Osteoblast (primary cell): ENCODE data around the gene PEX5. TPM values are rescaled to one million over a fixed set of nuclear protein-coding genes. Genes with fewer than 3 reads are reported as not detected.
"Not testable (repeated sequence)": the region's sequence is repeated elsewhere in the genome, so short reads cannot be mapped to it uniquely, and the experiment has no call there.

Source experiments
- DNase-seq: peaks from one replicate; pipeline ENCODE4 v3.0.0; 2011; ENCODE audit warnings: low spot score, mixed read lengths; ENCODE audit not compliant: insufficient read length; ENCODE audit errors: missing footprints
- H2AFZ ChIP-seq: 2 replicates; pipeline ENCODE4 v1.6.0; 2011; ENCODE audit warnings: mild to moderate bottlenecking, low read length
- H3K27ac ChIP-seq: 2 replicates; pipeline ENCODE4 v1.5.1; 2011; ENCODE audit warnings: mild to moderate bottlenecking, low read depth, low read length, moderate library complexity
- H3K27me3 ChIP-seq: 2 replicates; pipeline ENCODE4 v1.6.0; 2012; ENCODE audit warnings: mild to moderate bottlenecking, control low read depth, inconsistent platforms, low read length, moderate library complexity; ENCODE audit not compliant: insufficient read depth
- H3K36me3 ChIP-seq: 2 replicates; pipeline ENCODE4 v1.5.1; 2011; ENCODE audit warnings: mild to moderate bottlenecking, low read length, control low read depth, moderate library complexity; ENCODE audit not compliant: insufficient read depth
- H3K4me1 ChIP-seq: 2 replicates; pipeline ENCODE4 v1.5.1; 2011; ENCODE audit warnings: mild to moderate bottlenecking, low read length, control low read depth, moderate library complexity; ENCODE audit not compliant: insufficient read depth
- H3K4me2 ChIP-seq: 2 replicates; pipeline ENCODE4 v1.6.0; 2011; ENCODE audit warnings: mild to moderate bottlenecking, low read length; ENCODE audit not compliant: insufficient read depth
- H3K4me3 ChIP-seq: fragments of 200-600 bp; sonication (generic); 3 replicates; pipeline ENCODE4 v1.5.1; 2012; ENCODE audit warnings: mild to moderate bottlenecking, low read length, inconsistent platforms; ENCODE audit not compliant: insufficient read depth
- H3K79me2 ChIP-seq: 2 replicates; pipeline ENCODE4 v1.6.0; 2012; ENCODE audit warnings: mild to moderate bottlenecking, low read length, control low read depth, inconsistent platforms; ENCODE audit not compliant: insufficient read depth
- H3K9me3 ChIP-seq: 2 replicates; pipeline ENCODE4 v1.5.1; 2011; ENCODE audit warnings: low read depth, low read length, control low read depth
- H4K20me1 ChIP-seq: 2 replicates; pipeline ENCODE4 v1.6.0; 2012; ENCODE audit warnings: mild to moderate bottlenecking, low read length, control low read depth; ENCODE audit not compliant: insufficient read depth
- CTCF ChIP-seq: IDR thresholded peaks from 2 replicates; pipeline ENCODE4 v1.5.1; 2011; ENCODE audit warnings: mild to moderate bottlenecking, low read depth, low read length, moderate library complexity; ENCODE audit errors: extremely low read depth
- total RNA-seq: library from RNA; depleted of rRNA; stranded (reverse); fragments of >200 nt; gene quantifications from 2 replicates; pipeline ENCODE4 v1.2.3, GENCODE V29; 2012

The PEX5 gene
- total RNA-seq, 1 donor: 48.5 TPM

- H3K27ac ChIP-seq: no peak overlapping the region
- H2AFZ ChIP-seq: no peak overlapping the region
- DNase-seq: no peak
- no peaks in the 10 kb centered on the region for H3K27me3 ChIP-seq
- H3K4me1 ChIP-seq: no peaks in the 10 kb centered on the region
- H3K9me3 ChIP-seq: no peaks in the 10 kb centered on the region
- H3K79me2 ChIP-seq: no peaks in the 10 kb centered on the region
- no peak for TF ChIP-seq CTCF
- H4K20me1 ChIP-seq: no peaks in the 10 kb centered on the region
- H3K36me3 ChIP-seq: peaks cover 53% of the 10 kb centered on the region
- H3K4me3 ChIP-seq: no peak overlapping the region
- no peak overlapping the region for H3K4me2 ChIP-seq
These were observed 20.5 kb downstream of the PEX5 start for GRCh38 chr12:7209958-7210357.

- Histone ChIP-seq H3K79me2 (no peaks in the 10 kb centered on the region), H3K27ac (no peak overlapping the region), H3K36me3 (peaks cover 49% of the 10 kb centered on the region), H3K4me1 (no peaks in the 10 kb centered on the region), H3K4me3 (no peak overlapping the region), H2AFZ (no peak overlapping the region), H3K27me3 (no peaks in the 10 kb centered on the region), H3K9me3 (no peaks in the 10 kb centered on the region), H4K20me1 (no peaks in the 10 kb centered on the region), H3K4me2 (no peak overlapping the region)
- TF ChIP-seq CTCF: no peak
- no peak for DNase-seq
These were observed 21.2 kb downstream of the PEX5 start for GRCh38 chr12:7210642-7211151.

GRCh38 chr12:7212678-7213077 is 23.2 kb downstream of the PEX5 start:
- no peak for TF ChIP-seq CTCF
- no peaks in the 10 kb centered on the region for H3K27me3 ChIP-seq
- no peaks in the 10 kb centered on the region for H3K79me2 ChIP-seq
- H3K4me2 ChIP-seq: no peak overlapping the region
- no peak overlapping the region for H2AFZ ChIP-seq
- H3K27ac ChIP-seq: no peak overlapping the region
- H3K4me1 ChIP-seq: no peaks in the 10 kb centered on the region
- peaks cover 40% of the 10 kb centered on the region for H3K36me3 ChIP-seq
- no peaks in the 10 kb centered on the region for H3K9me3 ChIP-seq
- H4K20me1 ChIP-seq: no peaks in the 10 kb centered on the region
- DNase-seq: no peak
- no peak overlapping the region for H3K4me3 ChIP-seq

GRCh38 chr12:7213745-7214144 is 24.3 kb downstream of the PEX5 start:
- H3K27me3 ChIP-seq, H3K9me3 ChIP-seq, H2AFZ ChIP-seq: not testable (repeated sequence)

More at GRCh38 chr12:7213745-7214144, 24.3 kb downstream of the PEX5 start:
- H3K79me2 ChIP-seq, H3K27ac ChIP-seq, DNase-seq, H3K4me2 ChIP-seq, H4K20me1 ChIP-seq, H3K4me3 ChIP-seq, H3K4me1 ChIP-seq: not testable (repeated sequence)
- peaks cover 30% of the 10 kb centered on the region for H3K36me3 ChIP-seq
